Measurements from ENCODE around the gene TENM4. TPM values are rescaled to one million over a fixed set of nuclear protein-coding genes. Genes with fewer than 3 reads are reported as not detected.

TENM4 gene
- total RNA-seq, 1 experiment from 2014 or later = 0.39 TPM

GRCh38 chr11:79352349-79352703 lies 88.5 kb downstream of the TENM4 start:
- ChIA-PET POLR2A (no interaction called here), CTCF (no interaction called here)
- no TSS peak for BruUV-seq (replicated peaks)
- in situ Hi-C loops (cut with HindIII; ENCODE audit: low pct_unique_long_range_greater_than_20kb, low sequenced_read_pairs) = no loop called here
- H3K27ac ChIP-seq (ENCODE audit: low read length) = no peak overlapping the region
- DNase-seq (ENCODE audit: low read depth, low spot score) (no peak), ATAC-seq (no peak)
- TF ChIP-seq REST (IDR thresholded peaks at IDR 0.05; ENCODE audit: insufficient read depth in 1 of 2, low read depth in 2 of 2, low read length in 1 of 2) (no peak), POLR2AphosphoS5 (IDR thresholded peaks at IDR 0.05; ENCODE audit: low read depth, low read length) (no peak), TCF7L2 (IDR thresholded peaks at IDR 0.05; ENCODE audit: low read depth, low read length) (no peak), SIN3A (IDR thresholded peaks at IDR 0.05; ENCODE audit: borderline replicate concordance, insufficient read depth, low read depth, low read length) (no peak)
- H3K9me3 ChIP-seq (ENCODE audit: control insufficient read depth, insufficient read depth, low read depth, low read length) = no peaks in the 10 kb centered on the region
- no peaks in the 10 kb centered on the region for H3K36me3 ChIP-seq (ENCODE audit: control insufficient read depth, insufficient read depth, low read length)
- no peaks in the 10 kb centered on the region for H3K4me1 ChIP-seq (ENCODE audit: control insufficient read depth, insufficient read depth, low read length)
- intact Hi-C loops (cut with micrococcal nuclease; ENCODE audit: unreplicated experiment) = no loop called here
- H3K27me3 ChIP-seq (ENCODE audit: control insufficient read depth, insufficient read depth, low read length) = no peaks in the 10 kb centered on the region
- H3K4me3 ChIP-seq (ENCODE audit: low read depth in 2 of 2, low read length in 2 of 2) = no peak overlapping the region

DNA sequence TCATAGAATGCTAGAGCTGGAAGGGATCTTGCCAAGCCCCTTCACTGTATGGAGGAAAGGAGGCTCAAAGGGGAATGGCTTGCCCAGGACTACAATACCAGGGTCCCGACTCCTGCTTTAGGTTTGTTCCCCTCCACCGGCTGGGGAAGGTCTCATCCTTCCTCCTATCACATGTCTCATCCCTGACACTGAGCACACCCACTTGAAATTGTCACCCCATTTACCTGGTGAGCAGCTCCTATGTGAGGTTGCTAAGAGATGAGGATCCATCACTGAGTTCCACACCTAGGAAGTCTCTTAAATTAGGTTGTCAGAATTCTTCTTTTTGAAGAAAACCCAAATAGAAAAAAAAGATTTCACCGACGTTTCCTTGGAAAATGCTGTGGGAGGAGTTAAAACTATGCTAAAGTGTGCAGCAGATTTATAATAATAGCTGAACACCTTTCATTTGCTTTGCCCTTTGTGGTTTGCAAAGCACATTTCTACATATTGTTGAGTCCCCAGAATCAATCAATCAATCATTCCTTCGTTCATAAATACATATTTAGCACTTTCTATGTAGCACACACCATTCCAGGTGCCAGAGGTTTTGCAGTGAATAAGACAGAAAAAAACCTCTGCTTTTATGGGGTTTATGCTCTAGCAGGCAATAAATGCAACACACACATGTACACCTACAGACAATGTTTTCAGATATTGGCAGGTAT lies 91.7 kb downstream of the TENM4 start:
- intact Hi-C loops (cut with micrococcal nuclease; ENCODE audit: unreplicated experiment) (no loop called here), in situ Hi-C loops (cut with HindIII; ENCODE audit: low pct_unique_long_range_greater_than_20kb, low sequenced_read_pairs) (no loop called here)
- Histone ChIP-seq H3K27me3 (ENCODE audit: control insufficient read depth, insufficient read depth, low read length) (peaks cover 9% of the 10 kb centered on the region), H3K9me3 (ENCODE audit: control insufficient read depth, insufficient read depth, low read depth, low read length) (no peaks in the 10 kb centered on the region), H3K4me3 (ENCODE audit: low read depth in 2 of 2, low read length in 2 of 2) (no peak overlapping the region), H3K36me3 (ENCODE audit: control insufficient read depth, insufficient read depth, low read length) (no peaks in the 10 kb centered on the region), H3K4me1 (ENCODE audit: control insufficient read depth, insufficient read depth, low read length) (no peaks in the 10 kb centered on the region), H3K27ac (ENCODE audit: low read length) (no peak overlapping the region)
- no TSS peak for BruUV-seq (replicated peaks)
- ATAC-seq (no peak), DNase-seq (ENCODE audit: low read depth, low spot score) (no peak)
- POLR2A ChIA-PET = no interaction called here
- CTCF ChIA-PET = no interaction called here
- TF ChIP-seq REST (IDR thresholded peaks at IDR 0.05; ENCODE audit: insufficient read depth in 1 of 2, low read depth in 2 of 2, low read length in 1 of 2) = no peak
- TF ChIP-seq POLR2AphosphoS5 (IDR thresholded peaks at IDR 0.05; ENCODE audit: low read depth, low read length) = no peak
- no peak for TF ChIP-seq SIN3A (IDR thresholded peaks at IDR 0.05; ENCODE audit: borderline replicate concordance, insufficient read depth, low read depth, low read length)
- no peak for TF ChIP-seq TCF7L2 (IDR thresholded peaks at IDR 0.05; ENCODE audit: low read depth, low read length)
- TF ChIP-seq, protein P1, sequence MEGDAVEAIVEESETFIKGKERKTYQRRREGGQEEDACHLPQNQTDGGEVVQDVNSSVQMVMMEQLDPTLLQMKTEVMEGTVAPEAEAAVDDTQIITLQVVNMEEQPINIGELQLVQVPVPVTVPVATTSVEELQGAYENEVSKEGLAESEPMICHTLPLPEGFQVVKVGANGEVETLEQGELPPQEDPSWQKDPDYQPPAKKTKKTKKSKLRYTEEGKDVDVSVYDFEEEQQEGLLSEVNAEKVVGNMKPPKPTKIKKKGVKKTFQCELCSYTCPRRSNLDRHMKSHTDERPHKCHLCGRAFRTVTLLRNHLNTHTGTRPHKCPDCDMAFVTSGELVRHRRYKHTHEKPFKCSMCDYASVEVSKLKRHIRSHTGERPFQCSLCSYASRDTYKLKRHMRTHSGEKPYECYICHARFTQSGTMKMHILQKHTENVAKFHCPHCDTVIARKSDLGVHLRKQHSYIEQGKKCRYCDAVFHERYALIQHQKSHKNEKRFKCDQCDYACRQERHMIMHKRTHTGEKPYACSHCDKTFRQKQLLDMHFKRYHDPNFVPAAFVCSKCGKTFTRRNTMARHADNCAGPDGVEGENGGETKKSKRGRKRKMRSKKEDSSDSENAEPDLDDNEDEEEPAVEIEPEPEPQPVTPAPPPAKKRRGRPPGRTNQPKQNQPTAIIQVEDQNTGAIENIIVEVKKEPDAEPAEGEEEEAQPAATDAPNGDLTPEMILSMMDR (IDR thresholded peaks at IDR 0.05) = no peak
